Midbrain (tissue), 1 donor: ENCODE results near the gene DYNLT1.
"Not testable (repeated sequence)": the region's sequence is repeated elsewhere in the genome, so short reads cannot be mapped to it uniquely, and the experiment has no call there.

Source experiments
- DNase-seq: peaks from one replicate; lab custom pipeline; 2025; lab: John Stamatoyannopoulos, UW

The DYNLT1 gene

DNA sequence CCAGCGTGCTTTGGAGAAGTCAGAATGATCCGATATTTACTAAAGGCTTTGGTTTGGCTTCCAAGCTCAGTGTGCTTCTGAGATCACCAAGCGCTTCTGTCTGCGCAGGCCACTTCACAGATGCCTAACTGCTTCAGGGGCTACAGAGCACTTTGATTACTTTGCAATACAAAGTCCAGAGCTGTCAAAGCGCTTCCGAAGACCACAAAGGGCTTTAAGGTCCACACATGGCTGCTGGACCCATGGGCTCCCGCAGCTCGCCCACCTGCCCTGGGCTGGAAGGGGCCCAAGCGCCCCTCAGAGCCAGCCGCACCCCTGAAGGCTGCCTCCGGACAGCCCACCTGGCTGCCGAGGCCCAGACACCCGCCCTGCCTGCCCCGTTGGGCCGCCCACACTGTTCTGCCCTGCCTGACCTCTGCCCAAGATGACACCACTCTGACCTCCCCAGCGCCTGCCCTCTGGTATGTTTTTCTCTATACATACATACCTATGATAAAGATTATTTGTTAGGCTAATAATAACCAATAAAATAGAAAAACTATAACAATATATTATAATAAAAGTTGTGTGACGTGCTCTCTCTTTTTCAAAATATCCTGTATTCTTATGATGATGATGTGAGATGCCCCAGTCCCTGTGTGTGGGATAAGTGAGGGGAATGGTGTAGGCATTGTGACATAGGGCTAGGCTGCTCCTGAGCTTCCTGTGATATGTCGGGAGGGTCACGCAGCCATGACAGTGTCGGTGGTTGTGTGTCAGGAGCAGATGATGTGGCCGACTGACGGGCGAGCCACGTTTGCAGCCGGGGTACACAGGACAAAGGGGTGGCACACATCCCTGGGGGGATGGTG, 22.6 kb downstream of the DYNLT1 start:
- DNase-seq = no peak

DNA sequence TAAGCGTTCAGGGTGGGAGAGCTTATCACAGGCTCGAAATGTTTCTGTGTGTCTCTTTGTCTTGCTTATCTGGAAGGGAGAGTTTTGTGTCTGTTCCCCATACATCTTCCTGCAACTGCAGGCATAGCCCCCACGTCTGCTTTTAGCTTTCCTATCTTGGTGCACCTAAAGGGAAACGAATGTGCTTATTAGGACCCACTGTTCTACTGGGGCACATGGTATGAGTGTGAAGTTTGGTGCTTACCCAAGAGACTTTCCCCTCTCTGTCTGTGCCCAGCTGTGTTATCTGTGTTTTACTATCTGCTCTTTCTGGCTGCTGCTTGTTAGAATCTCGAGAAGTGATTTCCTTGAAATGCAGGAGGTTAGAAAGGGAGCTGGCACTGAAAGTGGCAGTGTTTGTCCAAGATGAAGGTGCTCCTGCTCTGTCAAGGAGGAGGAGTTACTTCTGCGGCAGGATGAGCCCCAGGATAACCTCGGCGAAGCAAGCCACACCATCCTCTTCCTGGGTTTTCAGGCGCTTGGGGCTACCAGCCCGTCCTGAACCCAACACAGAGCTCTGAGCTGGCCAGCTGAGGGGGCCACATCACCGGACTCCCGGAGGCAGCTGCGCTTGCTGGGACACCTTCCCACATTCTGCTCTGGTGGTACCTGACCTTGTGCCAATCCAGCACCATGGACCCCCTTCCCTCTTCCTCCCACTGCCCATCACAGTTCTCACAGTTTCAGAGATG, 23.4 kb downstream of the DYNLT1 start:
- DNase-seq = no peak

DNA sequence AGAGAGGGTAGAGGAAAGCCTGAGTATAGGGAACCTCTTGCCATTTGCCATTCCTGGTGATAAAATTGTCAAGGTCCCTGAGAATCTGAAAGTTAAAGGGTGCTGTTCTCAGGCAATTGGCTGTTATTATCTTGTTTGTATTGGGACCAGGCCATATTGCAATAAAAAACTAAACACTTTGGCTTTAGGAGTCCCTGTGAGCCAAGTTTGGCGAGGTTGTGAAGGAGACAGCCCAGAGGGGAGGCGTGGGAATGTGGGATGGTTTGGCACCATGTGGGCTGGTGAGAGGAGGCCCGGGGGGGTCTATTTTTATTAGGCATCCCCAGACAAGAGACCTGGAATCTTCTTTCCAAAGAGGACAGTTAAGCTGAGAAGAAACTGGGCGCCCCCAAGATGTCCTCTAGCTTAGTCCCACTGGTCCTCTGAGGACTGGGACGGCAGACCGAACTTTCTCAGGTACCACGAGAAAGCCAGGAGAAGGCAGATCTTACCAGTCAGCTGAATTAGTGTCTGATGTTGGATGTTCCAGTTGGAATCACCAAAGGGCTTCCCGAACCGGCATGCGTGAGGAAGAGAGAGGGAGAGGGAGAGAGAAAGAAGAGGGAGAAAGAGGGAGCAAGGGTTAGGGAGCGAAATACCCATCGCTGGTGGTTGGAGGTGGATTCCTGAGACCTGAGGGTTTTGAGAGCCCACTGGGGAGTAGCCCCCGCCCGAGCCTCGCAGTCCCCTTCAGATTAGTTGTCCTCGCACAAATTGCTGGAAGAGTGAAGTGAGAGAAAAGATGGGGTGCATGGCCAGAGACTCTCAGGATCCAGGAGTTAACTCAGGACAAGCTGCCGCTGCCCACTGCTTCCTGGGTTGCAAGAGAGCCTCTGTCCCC, 24.4 kb downstream of the DYNLT1 start:
- DNase-seq = no peak

DNA sequence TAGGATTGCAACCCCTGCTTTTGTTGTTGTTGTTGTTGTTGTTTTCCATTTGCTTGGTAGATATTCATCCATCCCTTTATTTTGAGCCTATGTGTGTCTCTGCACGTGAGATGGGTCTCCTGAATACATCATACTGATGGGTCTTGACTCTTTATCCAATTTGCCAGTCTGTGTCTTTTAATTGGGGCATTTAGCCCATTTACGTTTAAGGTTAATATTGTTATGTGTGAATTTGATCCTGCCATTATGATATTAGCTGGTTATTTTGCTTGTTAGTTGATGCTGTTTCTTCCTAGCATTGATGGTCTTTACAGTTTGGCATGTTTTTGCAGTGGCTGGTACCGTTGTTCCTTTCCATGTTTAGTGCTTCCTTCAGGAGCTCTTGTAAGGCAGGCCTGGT, 26.3 kb downstream of the DYNLT1 start:
- DNase-seq = not testable (repeated sequence)

DNA sequence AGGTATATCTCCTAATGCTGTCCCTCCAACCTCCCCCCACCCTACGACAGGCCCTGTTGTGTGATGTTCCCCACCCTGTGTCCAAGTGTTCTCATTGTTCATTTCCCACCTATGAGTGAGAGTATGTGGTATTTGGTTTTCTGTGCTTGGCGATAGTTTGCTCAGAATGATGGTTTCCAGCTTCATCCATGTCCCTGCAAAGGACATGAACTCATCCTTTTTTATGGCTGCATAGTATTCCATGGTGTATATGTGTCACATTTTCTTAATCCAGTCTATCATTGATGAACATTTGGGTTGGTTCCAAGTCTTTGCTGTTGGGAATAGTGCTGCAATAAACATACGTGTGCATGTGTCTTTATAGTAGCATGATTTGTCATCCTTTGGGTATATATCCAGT, 29.9 kb downstream of the DYNLT1 start:
- not testable (repeated sequence) for DNase-seq

DNA sequence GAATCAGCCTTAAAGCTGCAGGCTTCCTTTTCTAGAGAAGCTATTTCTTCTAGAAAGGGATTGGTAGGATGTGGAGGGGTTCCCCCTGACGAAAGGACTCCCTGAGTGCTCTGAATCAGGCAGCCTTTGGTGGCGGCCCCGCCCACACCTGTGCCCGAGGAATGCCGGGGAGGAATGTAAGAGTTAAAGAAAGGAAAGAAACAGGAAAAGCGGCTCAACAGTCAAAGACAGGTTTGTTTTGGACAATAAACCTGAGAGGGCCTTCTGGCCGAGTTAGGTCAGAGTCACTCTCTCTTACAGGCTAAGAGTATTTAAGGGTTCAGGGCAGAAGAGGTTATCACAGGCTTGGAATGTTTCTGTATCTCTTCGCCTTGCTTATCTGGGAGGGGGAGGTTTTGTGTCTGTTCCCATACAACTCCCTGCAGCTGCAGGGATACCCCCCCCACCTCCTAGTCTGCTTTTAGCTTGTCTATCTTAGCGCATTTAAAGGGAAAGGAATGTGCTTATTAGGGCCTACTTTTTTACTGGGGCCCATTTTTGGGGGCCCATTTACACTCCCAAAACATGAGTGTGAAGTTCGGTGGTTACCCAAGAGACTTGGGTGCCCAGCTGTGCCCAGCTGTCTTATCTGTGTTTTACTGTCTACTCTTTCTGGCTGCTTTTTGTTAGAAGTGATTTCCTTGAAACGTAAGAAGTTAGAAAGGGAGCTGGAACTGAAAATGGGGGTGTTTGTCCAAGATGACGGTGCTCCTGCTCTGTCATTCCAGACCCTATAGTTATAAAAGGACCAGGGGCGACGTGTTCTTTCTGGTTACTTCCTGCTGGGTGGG, 32.8 kb downstream of the DYNLT1 start:
- DNase-seq = no peak

DNA sequence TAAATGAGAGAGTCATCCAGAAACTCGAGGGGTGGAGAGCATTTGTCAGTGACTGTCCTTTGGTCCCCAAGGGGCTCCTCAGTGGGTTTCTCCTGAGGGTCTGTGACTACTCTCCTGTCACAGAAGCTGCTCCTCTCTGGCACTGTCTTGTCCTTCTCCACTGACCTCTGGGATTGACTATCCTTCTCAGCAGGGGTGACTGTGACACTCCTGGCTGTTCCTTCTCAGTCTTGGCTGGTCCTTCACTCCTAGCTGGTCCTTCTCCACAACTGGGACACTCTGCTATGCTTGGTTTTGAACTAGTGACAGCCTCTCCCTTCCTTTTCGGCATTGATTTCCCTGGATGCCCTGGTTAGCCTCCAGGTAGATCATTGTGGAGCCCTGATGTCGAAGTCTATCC, 33.5 kb downstream of the DYNLT1 start:
- no peak for DNase-seq

DNA sequence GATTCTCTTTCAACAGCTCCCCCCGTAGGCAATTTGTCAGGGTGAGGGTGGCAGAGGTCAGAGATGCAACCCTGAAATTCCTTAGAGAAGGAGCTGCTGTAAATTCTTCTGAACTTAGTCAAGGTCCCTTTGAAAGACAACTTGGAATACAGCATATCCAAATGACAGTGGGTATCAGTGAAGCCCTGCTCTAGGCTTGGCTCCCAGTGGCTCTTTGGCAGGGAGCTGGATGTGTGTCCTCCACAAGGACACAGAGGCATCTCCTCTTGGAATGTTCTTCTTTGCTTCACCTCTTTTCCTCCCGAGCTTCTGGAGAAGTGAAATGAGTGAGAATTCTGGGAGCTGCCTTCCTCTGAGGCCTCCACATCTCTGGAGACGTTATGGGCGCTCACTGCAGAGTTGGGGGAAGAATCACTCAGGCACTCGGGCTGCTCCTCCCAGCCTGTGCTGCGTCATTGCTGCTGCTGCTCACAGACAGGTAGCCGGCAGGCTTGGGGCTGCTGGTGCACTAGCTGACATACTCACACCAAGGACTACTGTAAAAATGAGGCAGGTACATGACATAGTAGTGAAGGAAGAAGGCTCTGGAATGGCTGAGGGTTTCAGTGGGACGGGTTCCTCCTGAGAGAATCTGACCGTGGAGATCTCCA, 34.1 kb downstream of the DYNLT1 start:
- no peak for DNase-seq

DNA sequence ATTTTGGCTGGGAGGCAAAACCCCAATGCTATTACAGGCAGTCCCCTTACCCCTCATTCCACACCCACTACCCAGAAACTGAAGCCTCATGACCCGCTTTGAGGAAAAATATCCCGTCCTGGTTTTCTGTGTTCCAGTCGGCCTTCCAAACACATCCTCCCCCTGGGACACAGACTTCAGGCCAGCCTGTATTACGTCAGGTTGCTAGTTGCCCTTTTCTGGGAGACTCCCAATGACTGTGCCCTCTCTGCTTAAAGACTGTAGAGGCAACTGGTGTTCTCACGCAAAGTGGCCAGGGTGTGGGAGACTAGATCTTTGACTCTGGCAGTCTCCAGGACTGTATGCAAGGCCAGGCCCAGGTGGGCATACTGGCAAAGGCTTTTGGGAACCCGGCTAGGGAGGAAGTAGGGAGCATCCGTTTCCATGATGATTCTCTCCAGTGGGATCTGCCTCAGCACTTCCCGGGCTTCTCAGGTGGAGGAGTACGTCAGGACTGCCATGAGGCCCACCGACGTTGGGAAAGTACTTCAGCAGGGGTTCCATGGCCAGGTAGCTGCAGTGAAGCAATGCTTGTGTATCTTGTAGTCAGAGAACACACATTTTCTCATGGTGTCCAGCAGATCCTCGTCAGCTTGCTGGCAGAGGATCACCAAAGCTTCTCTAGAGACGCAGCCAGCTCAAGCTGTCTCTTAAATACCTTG, 34.9 kb downstream of the DYNLT1 start:
- no peak for DNase-seq

DNA sequence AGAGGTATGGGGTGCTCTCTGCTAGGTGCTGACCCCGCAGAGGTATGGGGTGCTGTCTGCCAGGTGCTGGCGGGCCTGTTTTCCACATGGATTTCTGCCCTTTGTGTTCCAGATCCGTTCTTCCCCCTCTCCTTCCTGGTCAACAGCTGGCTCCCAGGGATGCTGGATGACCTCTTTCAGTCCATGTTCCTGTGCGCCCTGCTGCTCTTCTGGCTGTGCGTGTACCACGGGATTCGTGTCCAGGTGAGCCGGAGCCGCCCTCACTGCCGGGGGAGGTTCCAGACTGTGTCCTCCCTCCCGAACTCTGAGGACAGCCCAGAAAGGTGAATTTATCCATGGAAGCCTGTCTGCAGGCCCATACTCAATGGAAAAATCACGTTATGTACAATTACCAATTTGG, 36.3 kb downstream of the DYNLT1 start:
- DNase-seq = no peak

DNA sequence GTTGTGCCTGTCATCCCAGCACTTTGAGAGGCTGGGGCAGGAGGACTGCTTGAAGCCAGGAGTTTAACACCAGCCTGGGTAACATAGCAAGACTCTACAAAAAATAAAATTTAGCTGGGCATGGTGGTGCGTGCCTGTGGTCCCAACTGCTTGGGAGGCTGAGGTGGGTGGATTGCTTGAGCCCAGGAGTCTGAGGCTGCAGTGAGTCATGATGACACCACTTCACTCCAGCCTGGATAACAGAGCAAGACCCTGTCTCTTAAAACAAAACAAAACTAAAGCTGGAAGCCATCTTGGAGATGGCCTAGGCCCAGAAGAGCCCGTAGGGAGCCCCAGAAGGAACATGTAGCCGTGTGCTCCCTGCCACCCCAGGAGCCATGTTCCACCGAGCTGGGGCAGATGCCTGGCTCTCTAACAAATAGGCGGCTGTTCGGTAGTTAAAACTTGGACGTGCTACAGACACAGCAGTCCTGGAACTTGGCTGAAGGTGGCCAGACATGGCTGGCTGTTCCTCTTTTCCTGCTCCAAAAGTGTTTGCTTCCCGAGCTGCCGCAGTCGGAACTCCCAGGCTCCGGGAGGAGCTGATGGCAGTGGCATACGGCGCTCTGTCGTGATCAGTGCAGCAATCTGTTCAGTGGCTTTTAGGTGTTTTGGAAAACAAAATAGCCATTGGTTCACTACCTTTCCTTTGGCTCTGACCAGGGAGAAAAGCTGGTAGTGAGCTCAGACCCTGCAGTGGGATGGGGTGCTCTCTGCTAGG, 37.0 kb downstream of the DYNLT1 start:
- DNase-seq = no peak

DNA sequence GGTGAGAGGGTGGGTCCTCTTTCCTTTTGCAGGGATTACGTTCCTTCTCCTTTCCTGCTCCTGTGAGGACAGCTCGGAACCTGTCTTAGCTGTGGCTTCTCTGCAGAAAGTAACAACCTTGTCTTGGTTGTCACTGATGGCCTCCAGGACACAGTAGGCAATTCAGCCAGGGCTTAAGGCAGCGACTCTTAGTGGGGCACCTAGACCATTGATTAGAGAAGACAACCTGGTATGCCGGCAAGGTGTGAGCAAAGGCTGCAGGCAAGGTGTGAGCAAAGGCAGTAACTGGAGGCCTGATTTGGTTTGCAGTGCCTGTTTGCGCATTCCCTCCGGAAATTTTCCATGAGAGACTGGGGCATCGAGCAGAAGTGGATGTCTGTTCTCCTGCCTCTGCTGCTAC, 37.6 kb downstream of the DYNLT1 start:
- no peak for DNase-seq

DNA sequence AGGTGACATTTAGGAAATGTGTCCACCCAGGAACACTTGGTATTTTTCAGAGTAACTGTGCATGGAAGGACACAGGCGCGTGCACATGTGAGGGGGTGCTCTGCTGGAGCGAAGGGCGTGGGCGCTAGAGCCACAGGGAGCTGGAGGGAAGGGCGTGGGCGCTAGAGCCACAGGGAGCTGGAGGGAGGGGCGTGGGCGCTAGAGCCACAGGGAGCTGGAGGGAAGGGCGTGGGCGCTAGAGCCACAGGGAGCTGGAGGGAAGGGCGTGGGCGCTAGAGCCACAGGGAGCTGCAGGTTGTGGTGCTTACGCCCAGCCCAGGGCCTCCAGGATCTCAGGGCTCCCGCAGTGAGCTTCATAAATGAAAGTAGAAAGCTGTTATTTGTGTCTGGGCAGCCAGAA, 38.5 kb downstream of the DYNLT1 start:
- DNase-seq = not testable (repeated sequence)

DNA sequence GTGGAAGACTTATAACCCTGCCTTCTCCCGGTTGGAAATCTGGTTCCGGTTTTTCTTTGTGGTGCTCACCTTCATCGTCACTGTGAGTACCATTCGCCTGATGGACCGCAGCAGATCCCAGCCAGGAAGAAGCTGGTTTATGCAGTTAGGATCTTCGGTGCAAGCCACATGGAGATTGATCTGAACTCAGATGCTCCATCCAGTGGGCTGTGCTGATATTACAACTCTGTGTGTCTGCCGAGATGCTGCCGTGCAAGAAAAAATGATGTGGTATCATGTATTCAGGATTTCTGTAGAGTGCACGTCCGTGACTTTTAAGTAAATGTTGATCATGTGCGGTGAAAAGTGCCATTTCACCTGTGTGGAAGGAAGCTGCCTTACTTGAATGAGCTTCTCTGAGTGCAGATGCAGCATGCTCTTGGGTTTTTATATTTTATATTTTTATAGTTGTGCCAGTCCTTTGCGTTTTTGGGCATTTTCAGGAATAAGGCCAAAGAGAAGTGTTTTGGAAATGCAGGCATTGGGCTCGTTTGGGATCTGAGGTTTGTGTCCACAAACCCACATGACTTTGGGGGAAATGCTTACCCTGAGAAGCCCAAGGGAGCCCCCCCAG, 39.2 kb downstream of the DYNLT1 start:
- DNase-seq = peak; percentile 68

DNA sequence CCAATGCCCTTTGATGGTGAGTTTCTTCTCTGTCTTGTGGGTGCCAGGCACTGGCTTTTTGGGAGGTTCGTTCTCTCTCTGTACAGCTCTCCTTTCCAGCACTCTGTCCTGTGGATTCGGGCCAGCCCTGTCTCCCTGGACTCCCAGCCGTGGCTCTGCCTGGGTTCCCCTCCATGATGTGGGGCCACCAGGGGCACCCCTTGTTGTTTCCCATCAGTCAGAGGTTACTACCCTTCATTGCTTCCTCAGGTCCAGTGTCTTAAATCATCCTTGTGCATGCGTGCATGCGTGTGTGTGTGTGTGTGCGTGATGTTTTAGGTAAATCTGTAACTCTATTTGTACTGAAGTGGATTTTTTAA, 40.5 kb downstream of the DYNLT1 start:
- DNase-seq = no peak

DNA sequence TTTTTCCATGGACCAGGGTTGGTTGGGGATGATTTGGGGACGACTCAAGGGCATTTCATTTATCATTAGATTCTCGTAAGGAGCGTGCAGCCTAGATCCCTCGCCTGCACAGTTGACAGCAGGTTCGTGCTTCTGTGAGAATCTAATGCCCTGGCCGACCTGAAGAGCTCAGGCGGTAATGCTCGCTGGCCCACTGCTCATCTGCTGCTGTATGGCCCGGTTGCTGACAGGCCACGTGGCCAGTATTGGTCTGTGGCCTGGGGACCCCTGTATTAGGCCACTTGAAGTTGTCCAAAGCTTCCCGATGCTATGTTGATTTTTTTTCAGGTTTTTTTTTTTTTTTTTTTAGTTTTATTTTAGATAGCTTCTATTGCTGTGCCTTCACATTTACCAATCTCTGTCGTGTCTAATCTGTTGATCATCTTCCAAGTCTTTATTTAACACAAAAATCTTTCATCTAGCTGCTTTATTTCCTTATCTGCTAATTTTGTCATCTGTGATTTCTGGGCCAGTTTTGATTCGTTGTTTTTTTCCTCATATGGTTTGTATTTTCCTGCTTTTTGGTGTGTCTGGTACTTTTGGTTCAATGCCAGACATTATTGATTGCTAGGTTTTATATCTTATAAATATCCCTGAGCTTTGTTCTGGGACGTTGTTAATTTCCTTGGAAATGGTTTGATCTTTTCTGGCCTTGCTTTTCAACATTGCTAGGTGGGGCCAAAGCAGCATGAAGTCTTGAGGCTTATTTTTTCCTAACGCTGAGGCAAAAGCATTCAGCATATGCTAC, 41.1 kb downstream of the DYNLT1 start:
- no peak for DNase-seq

DNA sequence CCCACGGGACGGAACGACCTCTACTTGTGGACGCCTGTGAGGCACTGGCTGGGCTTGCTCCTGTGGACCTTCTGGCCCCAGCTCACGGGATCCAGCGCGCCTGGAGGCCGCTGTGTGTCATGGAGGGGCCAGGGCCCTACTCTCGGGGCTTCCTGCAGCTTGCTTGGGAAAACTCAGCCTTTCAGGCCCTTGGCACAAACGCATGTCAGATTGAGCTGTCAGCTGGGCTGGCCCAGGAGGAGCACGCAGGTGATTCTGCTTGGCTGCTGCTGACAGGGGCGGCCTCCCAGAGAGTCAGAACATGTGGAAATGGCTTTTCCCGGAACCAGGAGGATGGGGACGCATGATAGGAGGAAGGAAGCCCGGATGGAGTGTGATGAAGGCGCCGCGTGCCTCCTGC, 44.9 kb downstream of the DYNLT1 start:
- no peak for DNase-seq

DNA sequence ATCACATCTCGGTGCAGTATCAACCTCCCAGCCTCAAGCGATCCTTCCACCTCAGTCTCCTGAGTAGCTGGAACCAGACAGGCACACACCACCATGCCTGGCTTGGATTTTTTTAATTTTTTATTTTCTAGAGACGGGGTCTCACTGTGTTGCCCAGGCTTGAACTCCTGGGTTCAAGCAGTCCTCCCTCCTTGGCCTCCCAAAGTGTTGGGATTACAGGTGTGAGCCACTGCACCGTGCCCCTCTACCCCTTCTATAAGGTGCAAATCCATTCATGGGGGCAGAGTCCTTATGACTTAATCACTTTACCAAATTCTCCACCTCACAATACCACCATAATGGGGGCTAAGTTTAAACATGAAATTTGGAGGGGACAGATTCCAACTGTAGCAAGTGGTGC, 47.0 kb downstream of the DYNLT1 start:
- no peak for DNase-seq
